GM10266 (cell line): ENCODE measurements around the gene POLE.

Experiments used
- DNase-seq: peaks from one replicate; pipeline ENCODE4 v3.0.0; 2012; ENCODE audit errors: extremely low spot score
- CTCF ChIP-seq: IDR thresholded peaks from 2 replicates; pipeline ENCODE4 v1.5.1; 2012; ENCODE audit warnings: mild to moderate bottlenecking, low read depth; ENCODE audit not compliant: control insufficient read depth, insufficient read depth; ENCODE audit errors: missing control alignments

Gene POLE

DNA sequence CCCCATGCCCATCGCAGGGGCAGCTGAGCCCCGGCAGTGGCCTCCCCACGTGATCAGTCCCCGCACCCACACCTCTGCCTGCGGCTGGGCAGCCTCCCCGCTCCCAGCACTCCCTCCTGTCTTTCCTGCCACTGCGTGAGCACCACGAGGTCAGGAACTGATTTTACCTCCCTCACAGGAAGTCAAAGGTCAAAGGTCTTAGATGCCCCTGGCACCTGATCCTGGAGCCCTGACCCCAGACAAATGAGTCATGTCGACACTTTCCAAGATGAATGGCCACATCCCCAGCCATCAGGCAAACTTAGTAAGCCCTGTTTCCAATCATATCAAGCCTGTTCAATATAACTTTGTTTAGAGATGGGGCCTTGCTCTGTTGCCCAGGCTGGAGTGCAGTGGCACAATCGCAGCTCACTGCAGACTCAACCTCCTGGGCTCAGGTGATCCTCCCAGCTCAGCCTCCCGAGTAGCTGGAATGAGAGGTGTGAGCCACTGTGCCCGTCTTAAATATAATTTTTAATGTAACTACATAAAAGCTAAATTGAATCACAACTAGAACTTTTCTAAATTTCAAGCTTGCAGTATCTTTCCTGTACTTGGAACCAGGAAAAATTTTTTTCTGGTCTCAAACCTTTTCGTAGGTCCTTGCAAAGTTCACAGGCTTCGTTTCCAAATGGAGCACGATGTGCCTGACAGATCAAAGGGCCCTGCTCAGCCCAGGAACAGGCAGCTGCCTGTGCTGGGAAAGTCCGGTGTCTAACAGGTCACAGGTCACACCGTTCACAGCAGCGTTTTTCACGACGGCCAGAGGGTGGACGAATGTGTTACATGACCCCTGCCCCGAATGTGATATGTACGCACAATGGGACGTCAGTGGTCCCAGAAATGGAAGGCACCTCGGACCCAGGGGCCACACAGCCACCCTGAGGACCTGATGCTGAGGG is 78.6 kb downstream of the POLE start:
- TF ChIP-seq CTCF = no peak
- no peak for DNase-seq

GRCh38 chr12:132606927-132607326 is 80.2 kb downstream of the POLE start:
- TF ChIP-seq CTCF = no peak
- no peak for DNase-seq

- no peak for TF ChIP-seq CTCF
- DNase-seq = no peak
Measured at GRCh38 chr12:132606466-132606865, 80.7 kb downstream of the POLE start.

DNA sequence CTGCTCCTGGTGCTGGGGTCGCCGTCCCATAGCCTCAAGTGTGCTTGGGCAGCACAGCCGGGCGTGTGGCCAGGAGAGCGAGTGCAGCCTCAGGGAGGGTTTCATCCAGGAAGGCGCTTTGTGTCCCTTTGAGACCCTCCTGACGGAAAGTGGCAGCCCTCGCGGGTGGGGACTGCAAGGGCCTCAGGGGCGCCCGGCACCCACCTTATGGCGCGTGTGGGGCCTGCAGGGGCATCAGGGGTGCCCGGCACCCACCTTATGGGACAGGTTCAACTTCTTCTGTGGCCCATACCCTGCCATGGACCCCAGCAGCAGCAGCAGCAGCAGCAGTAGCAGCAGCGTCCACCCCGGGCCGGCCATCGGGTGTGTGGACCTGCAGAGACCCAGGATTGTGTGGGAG is 81.2 kb downstream of the POLE start:
- TF ChIP-seq CTCF = no peak

GRCh38 chr12:132604668-132605441 is 82.3 kb downstream of the POLE start:
- no peak for TF ChIP-seq CTCF
- no peak for DNase-seq

More for the DNA sequence above, 81.2 kb downstream of the POLE start:
- no peak for DNase-seq

DNA sequence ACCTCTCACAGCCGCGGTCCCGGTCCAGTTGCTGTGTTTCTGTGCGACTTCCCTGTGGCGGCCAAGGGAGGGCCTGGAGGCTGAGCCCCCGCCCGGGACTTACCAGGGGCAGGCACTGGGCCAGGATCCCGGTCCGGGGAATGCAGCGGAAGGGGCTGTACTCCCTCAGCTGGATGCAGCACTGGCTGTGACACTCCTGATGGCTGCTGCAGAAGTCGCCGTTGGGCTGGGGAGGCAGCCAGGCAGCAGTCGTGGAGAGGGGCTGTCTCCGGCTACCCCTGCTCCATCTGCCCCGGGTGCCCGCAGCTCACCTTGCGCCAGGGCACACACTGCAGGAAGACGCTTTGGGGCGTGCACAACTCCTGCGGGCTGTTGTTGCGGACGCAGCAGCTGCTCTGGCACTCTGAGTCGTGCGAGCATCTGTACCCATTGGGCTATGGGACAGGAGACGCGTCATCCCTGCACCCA is 83.0 kb downstream of the POLE start:
- TF ChIP-seq CTCF = no peak

More for the DNA sequence above, 83.0 kb downstream of the POLE start:
- no peak for DNase-seq
